Endodermal cell (in vitro differentiated cells): ENCODE results near the gene WDR7. TPM values are rescaled to one million over a fixed set of nuclear protein-coding genes. Genes with fewer than 3 reads are reported as not detected.

ENCODE experiments used
- DNase-seq: peaks from one replicate; pipeline ENCODE4 v3.0.0-alpha.2; 2017
- H3K27ac ChIP-seq: 2 replicates; pipeline ENCODE4 v1.5.1; 2013; ENCODE audit warnings: mild to moderate bottlenecking, low read depth, low read length, moderate library complexity
- H3K27me3 ChIP-seq: 2 replicates; pipeline ENCODE4 v1.6.1; 2013; ENCODE audit warnings: mild to moderate bottlenecking, low read length, moderate library complexity; ENCODE audit not compliant: insufficient read depth, control insufficient read depth, poor library complexity, severe bottlenecking
- H3K36me3 ChIP-seq: 2 replicates; pipeline ENCODE4 v1.7.0; 2013; ENCODE audit warnings: mild to moderate bottlenecking, low read length, moderate library complexity; ENCODE audit not compliant: control insufficient read depth, insufficient read depth
- H3K4me1 ChIP-seq: one replicate; pipeline ENCODE4 v1.7.0; 2013; ENCODE audit warnings: low read length; ENCODE audit not compliant: control insufficient read depth, insufficient read depth
- H3K4me3 ChIP-seq: 2 replicates; pipeline ENCODE4 v1.5.1; 2013; ENCODE audit warnings: mild to moderate bottlenecking, low read length, moderate library complexity
- H3K9ac ChIP-seq: 2 replicates; pipeline ENCODE4 v1.6.1; 2013; ENCODE audit warnings: mild to moderate bottlenecking, low read length, moderate library complexity; ENCODE audit not compliant: poor library complexity, severe bottlenecking; ENCODE audit errors: extremely low read depth
- H3K9me3 ChIP-seq: 2 replicates; pipeline ENCODE4 v1.6.1; 2013; ENCODE audit warnings: mild to moderate bottlenecking, low read length, moderate library complexity; ENCODE audit not compliant: control insufficient read depth
- H3K27ac Mint-ChIP-seq: 2 replicates; pipeline ENCODE4 v1.8.0; 2020; ENCODE audit warnings: mixed read lengths
- H3K27me3 Mint-ChIP-seq: 2 replicates; pipeline ENCODE4 v1.8.0; 2021; ENCODE audit warnings: mild to moderate bottlenecking, mixed read lengths; ENCODE audit not compliant: insufficient read depth
- H3K36me3 Mint-ChIP-seq: 2 replicates; pipeline ENCODE4 v1.8.0; 2020; ENCODE audit warnings: low read depth, mixed read lengths
- H3K4me1 Mint-ChIP-seq: 2 replicates; pipeline ENCODE4 v1.8.0; 2020; ENCODE audit warnings: mixed read lengths
- H3K4me3 Mint-ChIP-seq: 2 replicates; pipeline ENCODE4 v1.8.0; 2020; ENCODE audit warnings: mild to moderate bottlenecking, moderate library complexity, mixed read lengths
- H3K9me3 Mint-ChIP-seq: 2 replicates; pipeline ENCODE4 v1.8.0; 2020; ENCODE audit warnings: mild to moderate bottlenecking, mixed read lengths
- CTCF ChIP-seq: fragments of 200-600 bp; sonication (generic); conservative IDR thresholded peaks from 2 replicates; pipeline ENCODE4 v1.5.0; 2021; ENCODE audit warnings: antibody characterized with exemption, mild to moderate bottlenecking
- WGBS, 2 experiments: methylation state at CpG; one replicate each; pipeline versions ENCODE4 v1.1.5 to v1.1.7; 2013; ENCODE audit warnings: missing lambda C conversion rate in 2 of 2, mixed read lengths in 1 of 2; ENCODE audit not compliant: insufficient coverage in 1 of 2, insufficient read length in 1 of 2; 5-methylcytosine and 5-hydroxymethylcytosine counted together
- total RNA-seq, 2 donors: library from RNA; stranded (reverse); fragmentation: NEBNext Ultra II Directional in 1 of 2; extraction: Animal tissue kit (Norgen Biotek cat#: 25700) in 1 of 2; gene quantifications; 2 replicates in 1 of 2; 3 replicates in 1 of 2; pipeline ENCODE4 v1.2.1, GENCODE V29; 2021

WDR7 gene
- total RNA-seq, 2 donors from 2014 or later, result 17.1 to 22.5 TPM

DNA sequence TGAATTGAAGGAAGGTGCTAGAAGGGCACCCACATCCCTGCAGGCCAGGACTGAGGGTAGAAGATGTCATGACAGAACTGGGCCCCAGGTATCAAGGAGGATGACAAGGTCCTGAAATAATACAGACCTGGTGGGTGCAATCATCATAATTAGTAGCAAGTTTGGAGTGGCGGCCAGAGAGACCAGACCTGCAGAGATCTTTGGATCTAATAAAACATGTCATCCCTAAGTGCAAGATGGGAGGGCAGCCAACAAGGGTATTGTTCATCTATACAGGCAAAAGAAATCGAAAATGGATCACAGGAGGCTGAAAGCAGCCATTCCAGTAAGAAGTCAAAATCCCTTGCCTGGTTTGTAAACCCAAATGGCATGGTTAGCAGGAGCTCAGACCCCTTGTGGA, 384.4 kb downstream of the WDR7 start:
- no peak overlapping the region for H3K27ac ChIP-seq
- WGBS, 2 experiments, result 86 to 92% methylated on average over 2 of the region's 2 CpGs
- no peak overlapping the region for H3K4me3 ChIP-seq
- H3K9ac ChIP-seq, result no peak overlapping the region
- DNase-seq, result peak; percentile 38
- no peak for TF ChIP-seq CTCF
- Mint-ChIP-seq H3K27me3 (no peaks in the 10 kb centered on the region), H3K4me3 (no peak overlapping the region), H3K27ac (no peak overlapping the region), H3K36me3 (no peaks in the 10 kb centered on the region), H3K9me3 (peaks cover 8% of the 10 kb centered on the region), H3K4me1 (peaks cover 19% of the 10 kb centered on the region)
- no peaks in the 10 kb centered on the region for H3K36me3 ChIP-seq
- H3K9me3 ChIP-seq, result no peaks in the 10 kb centered on the region
- no peaks in the 10 kb centered on the region for H3K27me3 ChIP-seq
- peaks cover 9% of the 10 kb centered on the region for H3K4me1 ChIP-seq

DNA sequence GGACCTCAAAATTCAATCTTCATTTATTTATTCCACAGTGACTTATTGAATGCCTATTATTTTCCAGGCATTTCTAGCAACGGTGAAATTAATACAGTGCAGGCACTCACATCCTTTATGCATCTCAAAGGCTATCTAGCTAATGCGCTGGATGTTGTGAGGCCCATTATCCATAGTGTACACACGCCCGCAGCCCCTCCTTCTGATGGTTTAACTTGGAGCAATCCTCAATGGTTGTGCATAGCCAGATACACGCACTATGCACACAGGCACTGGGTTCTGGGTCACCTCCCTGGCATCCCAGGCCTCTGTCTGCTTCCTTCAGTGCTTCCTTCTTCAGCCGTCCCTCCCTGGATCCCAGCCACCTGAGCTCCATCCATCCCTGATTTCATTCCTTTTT, 387.2 kb downstream of the WDR7 start:
- TF ChIP-seq CTCF, result no peak
- H3K27me3 Mint-ChIP-seq, result no peaks in the 10 kb centered on the region
- no peak overlapping the region for H3K4me3 ChIP-seq
- no peaks in the 10 kb centered on the region for H3K9me3 ChIP-seq
- no peaks in the 10 kb centered on the region for H3K4me1 ChIP-seq
- H3K4me1 Mint-ChIP-seq, result no peaks in the 10 kb centered on the region
- H3K27ac ChIP-seq, result no peak overlapping the region
- DNase-seq, result peak; percentile 33
- no peaks in the 10 kb centered on the region for H3K9me3 Mint-ChIP-seq
- H3K27me3 ChIP-seq, result no peaks in the 10 kb centered on the region
- H3K27ac Mint-ChIP-seq, result no peak overlapping the region
- H3K36me3 ChIP-seq, result no peaks in the 10 kb centered on the region
- H3K9ac ChIP-seq, result no peak overlapping the region
- no peaks in the 10 kb centered on the region for H3K36me3 Mint-ChIP-seq
- H3K4me3 Mint-ChIP-seq, result no peak overlapping the region
- WGBS, 2 experiments, result 74 to 80% methylated on average over 5 to 6 of the region's 6 CpGs

GRCh38 chr18:57040175-57040574, 389.0 kb downstream of the WDR7 start:
- H3K36me3 Mint-ChIP-seq, result no peaks in the 10 kb centered on the region
- Histone ChIP-seq H3K4me3 (no peak overlapping the region), H3K27ac (no peak overlapping the region), H3K36me3 (no peaks in the 10 kb centered on the region), H3K4me1 (no peaks in the 10 kb centered on the region), H3K9ac (no peak overlapping the region), H3K27me3 (no peaks in the 10 kb centered on the region), H3K9me3 (no peaks in the 10 kb centered on the region)
- no peaks in the 10 kb centered on the region for H3K4me1 Mint-ChIP-seq
- H3K27me3 Mint-ChIP-seq, result peaks cover 3% of the 10 kb centered on the region
- TF ChIP-seq CTCF, result no peak
- 85 to 100% methylated on average over 2 of the region's 3 CpGs for WGBS, 2 experiments
- H3K9me3 Mint-ChIP-seq, result no peaks in the 10 kb centered on the region
- peak; percentile 29 for DNase-seq
- no peak overlapping the region for H3K27ac Mint-ChIP-seq
- no peak overlapping the region for H3K4me3 Mint-ChIP-seq
